Vagina (tissue), 2 donors: ENCODE results near the gene ARHGAP4. TPM values are rescaled to one million over a fixed set of nuclear protein-coding genes. Genes with fewer than 3 reads are reported as not detected.

Source experiments
- DNase-seq, 2 donors: peaks; one replicate each; pipeline ENCODE4 v3.0.0-alpha.2; 2017; ENCODE audit errors: extremely low spot score in 2 of 2
- H3K27ac ChIP-seq: fragments of 200-600 bp; sonication (generic); one replicate; pipeline ENCODE4 v1.5.1; 2019
- H3K27me3 ChIP-seq: fragments of 200-600 bp; sonication (generic); one replicate; pipeline ENCODE4 v1.5.1; 2019
- H3K36me3 ChIP-seq, 2 donors: fragments of 200-600 bp; sonication (generic); one replicate each; pipeline ENCODE4 v1.5.1; 2017 to 2019
- H3K4me1 ChIP-seq: fragments of 200-600 bp; sonication (generic); one replicate; pipeline ENCODE4 v1.5.1; 2019
- H3K4me3 ChIP-seq, 2 donors: fragments of 200-600 bp; sonication (generic); 1 replicate in 1 of 2; 2 replicates in 1 of 2; pipeline ENCODE4 v1.5.1; 2016 to 2019
- H3K9me3 ChIP-seq: fragments of 200-600 bp; sonication (generic); one replicate; pipeline ENCODE4 v1.5.1; 2019
- POLR2A ChIP-seq, 2 donors: fragments of 450-650 bp; IDR thresholded peaks; one replicate each; pipeline ENCODE4 v1.6.1; 2017; ENCODE audit warnings: antibody characterized with exemption in 2 of 2, mild to moderate bottlenecking in 2 of 2, moderate library complexity in 2 of 2
- POLR2AphosphoS5 ChIP-seq, 2 donors: sonication (generic); formaldehyde crosslinking; IDR thresholded peaks; one replicate each; pipeline ENCODE4 v1.9.0; 2017; ENCODE audit warnings: antibody characterized with exemption in 2 of 2, mild to moderate bottlenecking in 2 of 2, low read depth in 1 of 2; ENCODE audit not compliant: insufficient read depth in 1 of 2
- intact Hi-C: fragments of 100-400 bp; cut with DNase I; formaldehyde crosslinking; loops from one replicate; pipeline ENCODE4 v1.15.1; 2023
- total RNA-seq: library from RNA; depleted of rRNA; stranded (reverse); fragments of >200 nt; gene quantifications from one replicate; pipeline ENCODE4 v1.2.3, GENCODE V29; 2016
- TF ChIP-seq, protein P1 (sequence below), 3 experiments: fragments of 450-650 bp in 2 of 3; fragments of 200-600 bp in 1 of 3; sonication (generic) in 1 of 3; IDR thresholded peaks; one replicate each; pipeline ENCODE4 v1.5.1; 2017 to 2019; ENCODE audit warnings: antibody characterized with exemption in 3 of 3, mild to moderate bottlenecking in 2 of 3, moderate library complexity in 2 of 3

Gene ARHGAP4
- total RNA-seq, 1 donor from 2014 or later: 36.6 TPM

GRCh38 chrX:153941336-153942252, 15.5 kb upstream of the ARHGAP4 start:
- Histone ChIP-seq H3K36me3 (no peaks in the 10 kb centered on the region), H3K9me3 (no peaks in the 10 kb centered on the region), H3K4me3 (no peak overlapping the region), H3K4me1 (no peaks in the 10 kb centered on the region), H3K27me3 (no peaks in the 10 kb centered on the region), H3K27ac (no peak overlapping the region)
- TF ChIP-seq POLR2AphosphoS5 (IDR thresholded peaks at IDR 0.05; ENCODE audit: insufficient read depth in 1 of 2, low read depth in 1 of 2) (no peak), POLR2A (IDR thresholded peaks at IDR 0.05) (no peak)
- TF ChIP-seq, protein P1, sequence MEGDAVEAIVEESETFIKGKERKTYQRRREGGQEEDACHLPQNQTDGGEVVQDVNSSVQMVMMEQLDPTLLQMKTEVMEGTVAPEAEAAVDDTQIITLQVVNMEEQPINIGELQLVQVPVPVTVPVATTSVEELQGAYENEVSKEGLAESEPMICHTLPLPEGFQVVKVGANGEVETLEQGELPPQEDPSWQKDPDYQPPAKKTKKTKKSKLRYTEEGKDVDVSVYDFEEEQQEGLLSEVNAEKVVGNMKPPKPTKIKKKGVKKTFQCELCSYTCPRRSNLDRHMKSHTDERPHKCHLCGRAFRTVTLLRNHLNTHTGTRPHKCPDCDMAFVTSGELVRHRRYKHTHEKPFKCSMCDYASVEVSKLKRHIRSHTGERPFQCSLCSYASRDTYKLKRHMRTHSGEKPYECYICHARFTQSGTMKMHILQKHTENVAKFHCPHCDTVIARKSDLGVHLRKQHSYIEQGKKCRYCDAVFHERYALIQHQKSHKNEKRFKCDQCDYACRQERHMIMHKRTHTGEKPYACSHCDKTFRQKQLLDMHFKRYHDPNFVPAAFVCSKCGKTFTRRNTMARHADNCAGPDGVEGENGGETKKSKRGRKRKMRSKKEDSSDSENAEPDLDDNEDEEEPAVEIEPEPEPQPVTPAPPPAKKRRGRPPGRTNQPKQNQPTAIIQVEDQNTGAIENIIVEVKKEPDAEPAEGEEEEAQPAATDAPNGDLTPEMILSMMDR (IDR thresholded peaks at IDR 0.05): no peak
- intact Hi-C loops: no loop called here
- no peak for DNase-seq

DNA sequence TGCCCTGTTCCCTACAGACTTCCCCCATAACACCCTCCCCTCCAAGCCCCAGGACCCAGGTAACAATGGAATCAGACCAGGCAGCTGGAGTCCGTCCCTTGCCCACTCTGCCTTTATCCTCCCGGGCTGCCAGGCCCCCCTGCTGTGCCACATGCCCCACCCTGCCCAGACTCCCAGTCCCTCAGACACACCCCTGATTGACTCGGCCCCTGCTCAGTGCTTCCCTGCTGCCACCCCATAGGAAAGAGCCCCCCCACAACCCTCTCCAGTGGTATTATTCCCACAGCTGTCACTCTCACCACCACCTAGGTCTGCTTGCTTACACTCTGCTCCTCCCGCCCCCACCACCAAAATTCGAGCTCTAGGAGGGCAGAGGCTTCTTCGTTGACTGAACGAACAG, 13.5 kb upstream of the ARHGAP4 start:
- H3K4me1 ChIP-seq: peaks cover 7% of the 10 kb centered on the region
- intact Hi-C loops: no loop called here
- H3K4me3 ChIP-seq: no peak overlapping the region
- no peaks in the 10 kb centered on the region for H3K36me3 ChIP-seq
- TF ChIP-seq POLR2A (IDR thresholded peaks at IDR 0.05) (no peak), POLR2AphosphoS5 (IDR thresholded peaks at IDR 0.05; ENCODE audit: insufficient read depth in 1 of 2, low read depth in 1 of 2) (no peak)
- TF ChIP-seq, protein P1 (IDR thresholded peaks at IDR 0.05): no peak
- no peaks in the 10 kb centered on the region for H3K27me3 ChIP-seq
- no peak for DNase-seq
- H3K9me3 ChIP-seq: no peaks in the 10 kb centered on the region
- H3K27ac ChIP-seq: no peak overlapping the region

GRCh38 chrX:153938226-153938786, 12.2 kb upstream of the ARHGAP4 start:
- DNase-seq: no peak
- Histone ChIP-seq H3K36me3 (no peaks in the 10 kb centered on the region), H3K9me3 (no peaks in the 10 kb centered on the region), H3K27ac (no peak overlapping the region), H3K4me3 (no peak overlapping the region), H3K27me3 (no peaks in the 10 kb centered on the region), H3K4me1 (peaks cover 15% of the 10 kb centered on the region)
- intact Hi-C loops: no loop called here
- TF ChIP-seq POLR2A (IDR thresholded peaks at IDR 0.05): no peak
- TF ChIP-seq, protein P1 (IDR thresholded peaks at IDR 0.05): no peak
- TF ChIP-seq POLR2AphosphoS5 (IDR thresholded peaks at IDR 0.05; ENCODE audit: insufficient read depth in 1 of 2, low read depth in 1 of 2): no peak

- Histone ChIP-seq H3K4me1 (peaks cover 15% of the 10 kb centered on the region), H3K9me3 (no peaks in the 10 kb centered on the region), H3K27me3 (no peaks in the 10 kb centered on the region), H3K27ac (no peak overlapping the region), H3K36me3 (no peaks in the 10 kb centered on the region), H3K4me3 (no peak overlapping the region)
- no peak for DNase-seq
- intact Hi-C loops: no loop called here
- TF ChIP-seq, protein P1 (IDR thresholded peaks at IDR 0.05): no peak
- TF ChIP-seq POLR2A (IDR thresholded peaks at IDR 0.05): no peak
- TF ChIP-seq POLR2AphosphoS5 (IDR thresholded peaks at IDR 0.05; ENCODE audit: insufficient read depth in 1 of 2, low read depth in 1 of 2): no peak
Measured at GRCh38 chrX:153937056-153937455, 11.0 kb upstream of the ARHGAP4 start.
